ENCODE data around the gene MYH9.

DNA sequence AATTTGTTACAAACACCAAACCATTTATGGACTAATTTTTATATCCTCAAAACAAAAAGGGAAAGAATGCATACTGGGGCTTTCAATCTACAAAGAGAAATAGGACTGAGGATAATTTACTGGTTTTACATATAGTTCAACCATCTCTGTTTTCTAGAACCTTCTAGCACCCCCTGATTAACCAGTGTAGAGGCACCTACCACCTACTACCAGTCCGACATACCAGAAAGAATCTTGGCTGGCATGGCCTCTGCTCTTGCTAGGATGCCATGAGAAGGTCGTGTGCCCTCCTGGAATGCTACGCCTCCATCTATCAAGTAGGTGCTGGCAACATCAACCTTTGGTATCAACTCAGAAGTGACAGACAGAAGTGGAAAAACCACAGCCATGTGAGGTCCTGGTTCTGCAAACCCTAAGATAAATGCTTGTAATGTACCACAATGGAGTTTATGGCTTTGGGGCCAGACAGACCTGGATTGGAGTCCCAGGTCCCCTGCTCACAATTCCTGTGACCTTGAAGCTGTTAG lies 28.2 kb downstream of the MYH9 start:
- no peak for TF ChIP-seq CTCF (IDR thresholded peaks at IDR 0.05; ENCODE audit: poor library complexity)
- no peak for TF ChIP-seq EZH2 (IDR thresholded peaks at IDR 0.05; ENCODE audit: borderline replicate concordance)

All from hepatocyte (in vitro differentiated cells).